Hematopoietic multipotent progenitor cell treated with erythropoietin and hydrocortisone succinate and interleukin-3 and kit ligand, for 8 days (in vitro differentiated cells): ENCODE measurements around the gene EFCAB14.
"Not testable (repeated sequence)": the region's sequence is repeated elsewhere in the genome, so short reads cannot be mapped to it uniquely, and the experiment has no call there.

Experiments used
- DNase-seq: peaks from one replicate; pipeline ENCODE4 v3.0.0-alpha.2; 2015

EFCAB14 gene

DNA sequence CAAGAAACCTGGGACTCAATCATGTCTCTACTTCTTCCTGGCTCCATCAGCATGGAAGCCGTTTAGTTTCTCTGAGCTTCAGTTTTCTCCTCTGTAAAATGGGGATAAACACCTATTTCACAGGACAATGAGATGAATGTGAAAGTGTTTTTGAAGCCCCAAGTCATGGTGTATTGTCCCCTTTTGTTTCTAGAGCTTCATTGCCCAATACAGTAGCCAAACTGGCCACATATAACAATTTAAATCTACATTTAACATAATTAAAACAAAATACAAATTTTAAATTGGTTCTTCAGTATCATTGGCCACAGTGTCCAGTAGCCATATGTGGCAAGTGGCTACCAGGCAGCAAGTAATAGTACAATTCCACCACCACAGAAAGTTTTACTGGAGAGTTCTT lies 2.3 kb upstream of the EFCAB14 start:
- no peak for DNase-seq

- DNase-seq = not testable (repeated sequence)
These were observed 1.4 kb upstream of the EFCAB14 start for GRCh38 chr1:46720319-46720718.

GRCh38 chr1:46719689-46720088 lies 775 bp upstream of the EFCAB14 start:
- peak; percentile 28 for DNase-seq

DNA sequence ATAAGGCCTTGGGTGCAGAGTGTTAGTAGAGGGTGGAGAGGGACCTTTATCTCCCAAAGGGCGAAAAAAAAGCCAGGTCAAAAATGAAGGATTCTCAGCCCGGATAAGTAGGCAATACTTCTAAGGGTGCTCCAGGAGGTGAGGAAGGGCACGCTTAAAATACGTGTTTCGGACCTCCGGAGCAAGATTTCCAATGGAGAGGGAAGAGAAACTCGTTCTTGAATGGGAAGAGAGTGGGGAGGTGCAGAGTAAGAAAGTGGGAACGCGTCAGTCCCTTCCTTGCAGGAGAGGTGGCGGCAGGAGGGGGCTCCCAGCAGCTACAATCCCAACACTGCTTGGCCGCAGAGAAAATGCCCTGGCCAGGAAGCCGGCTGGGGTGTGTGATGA lies 581 bp downstream of the EFCAB14 start:
- DNase-seq = no peak

- DNase-seq = no peak
These were observed 1.3 kb downstream of the EFCAB14 start for GRCh38 chr1:46717654-46718053.

DNA sequence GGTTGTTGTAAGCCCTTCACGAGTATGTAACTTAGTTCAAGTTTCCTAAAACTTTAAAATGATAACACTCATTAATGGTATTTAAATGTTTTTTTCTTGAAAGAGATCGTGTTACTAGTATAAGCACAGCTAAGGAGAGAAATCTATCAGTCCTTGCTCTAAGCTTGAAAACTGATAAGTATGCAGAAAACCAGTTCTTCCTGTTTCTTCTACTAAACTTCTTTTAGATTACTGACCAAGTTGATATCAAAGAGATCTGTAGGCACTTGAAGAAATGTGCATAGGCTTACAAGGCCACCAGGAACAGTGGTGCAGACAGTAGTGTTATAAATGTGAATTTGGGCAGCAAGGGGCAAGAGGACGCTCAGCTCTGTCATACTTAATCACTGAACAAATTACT lies 3.9 kb downstream of the EFCAB14 start:
- DNase-seq = no peak

- DNase-seq = no peak
These were observed 10.8 kb downstream of the EFCAB14 start for GRCh38 chr1:46708121-46708520.

- DNase-seq = no peak
These were observed 13.5 kb downstream of the EFCAB14 start for GRCh38 chr1:46705408-46705807.

GRCh38 chr1:46703927-46704641 lies 14.8 kb downstream of the EFCAB14 start:
- no peak for DNase-seq

DNA sequence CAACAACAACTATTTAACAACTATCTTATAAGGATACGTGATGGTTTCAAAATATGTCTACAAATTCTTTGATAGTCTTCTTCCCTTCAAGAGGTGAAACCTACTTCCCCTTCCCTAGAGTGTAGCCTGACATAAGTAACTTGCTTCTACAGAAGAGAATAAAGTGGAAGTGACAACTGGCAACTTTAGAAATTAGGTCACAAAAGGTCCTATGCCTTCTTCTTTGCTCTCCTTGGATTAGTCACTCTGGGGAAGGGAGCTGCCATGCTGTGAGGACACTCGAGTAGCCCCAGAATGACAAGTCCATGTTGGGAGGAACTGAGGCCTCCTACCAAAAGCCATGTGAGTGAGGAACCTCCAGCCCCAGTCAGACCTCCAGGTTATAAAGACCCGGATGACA lies 19.2 kb downstream of the EFCAB14 start:
- no peak for DNase-seq

DNA sequence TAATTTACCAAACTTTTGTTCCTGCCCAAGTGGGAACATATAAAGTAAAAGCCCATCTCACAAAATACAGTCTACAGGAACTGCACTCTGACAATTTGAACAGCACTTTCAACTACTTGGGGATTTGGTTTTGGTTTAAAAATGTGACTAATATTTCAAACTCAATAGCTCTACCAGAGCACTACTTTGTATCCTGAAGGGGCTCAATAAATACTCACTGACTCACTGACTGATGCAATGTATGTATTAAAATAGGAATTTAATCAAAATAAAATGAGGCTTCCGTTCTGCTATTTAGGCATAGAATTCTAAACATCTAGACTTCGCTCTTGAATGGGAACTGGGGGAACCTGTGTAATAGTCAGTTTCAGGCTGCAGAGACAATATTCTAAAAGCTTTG lies 21.9 kb downstream of the EFCAB14 start:
- no peak for DNase-seq

GRCh38 chr1:46694676-46695075 lies 24.2 kb downstream of the EFCAB14 start:
- DNase-seq = not testable (repeated sequence)

DNA sequence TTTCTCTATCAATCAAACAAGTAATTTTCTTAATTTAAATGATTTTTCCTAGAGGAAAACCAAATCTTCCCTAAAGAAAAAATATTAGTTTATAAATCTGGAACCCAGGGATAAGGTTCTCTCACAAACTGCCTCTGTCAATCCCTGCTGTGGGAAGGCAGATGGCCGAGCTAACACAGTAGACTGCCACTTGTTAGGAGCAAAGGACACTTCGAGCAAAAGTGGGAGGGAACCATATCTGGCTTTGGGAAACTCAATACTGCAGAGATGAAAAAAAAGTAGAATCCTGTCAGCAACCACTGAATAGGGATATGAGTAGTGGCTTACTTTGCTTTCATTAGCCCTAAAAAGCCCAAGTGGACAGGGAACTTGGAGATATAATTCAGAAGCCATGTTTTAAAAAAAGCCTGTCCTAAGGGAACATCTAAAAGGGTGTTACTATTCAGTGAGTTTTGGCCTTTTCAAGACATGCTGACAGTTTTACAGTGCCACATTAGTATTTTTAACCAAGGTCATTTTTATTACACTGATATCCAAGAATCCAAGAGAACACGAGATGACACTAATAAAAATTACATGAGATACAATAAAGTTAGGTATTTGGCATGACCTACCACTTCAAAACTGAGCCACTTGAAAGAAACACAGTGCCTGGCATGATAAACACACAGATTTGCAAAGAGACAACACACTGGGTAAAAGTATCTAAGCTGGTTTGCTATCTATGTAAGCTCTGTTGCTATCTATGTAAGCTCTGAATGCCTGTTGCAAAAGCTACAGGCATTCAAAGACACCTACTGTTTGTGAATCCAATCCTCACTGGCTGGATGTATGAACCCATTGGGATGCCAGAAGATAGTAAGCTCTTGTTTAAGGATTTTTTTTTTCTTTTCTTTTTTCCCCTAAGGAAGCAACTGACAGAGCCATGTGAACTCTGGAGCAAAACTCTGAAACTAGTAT lies 25.8 kb downstream of the EFCAB14 start:
- DNase-seq = no peak

- no peak for DNase-seq
These were observed 26.7 kb downstream of the EFCAB14 start for GRCh38 chr1:46691997-46692790.

DNA sequence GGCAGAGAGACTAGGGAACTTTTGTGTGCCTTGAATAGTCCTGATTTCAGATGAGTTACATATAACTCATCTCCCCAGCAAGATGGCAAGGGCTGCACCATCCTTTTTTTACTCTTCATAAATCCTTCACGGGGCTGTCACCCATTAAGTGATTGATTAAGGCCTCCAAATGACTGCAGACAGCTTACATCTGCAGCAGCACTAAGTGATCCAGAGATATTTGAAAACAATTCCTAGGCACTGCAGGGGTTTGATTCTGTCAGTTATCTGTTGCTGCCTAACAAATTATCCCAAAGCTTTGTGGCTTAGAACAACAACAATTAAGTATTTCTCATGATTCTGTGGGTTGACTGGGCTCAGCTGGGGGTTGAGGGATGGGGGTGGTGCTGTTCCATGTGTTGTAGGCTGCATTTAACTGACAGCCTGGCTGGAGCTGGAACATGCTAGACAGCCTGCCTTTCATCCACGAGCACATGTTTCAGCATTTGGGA lies 27.9 kb downstream of the EFCAB14 start:
- DNase-seq = no peak

- no peak for DNase-seq
These were observed 29.0 kb downstream of the EFCAB14 start for GRCh38 chr1:46689897-46690296.

DNA sequence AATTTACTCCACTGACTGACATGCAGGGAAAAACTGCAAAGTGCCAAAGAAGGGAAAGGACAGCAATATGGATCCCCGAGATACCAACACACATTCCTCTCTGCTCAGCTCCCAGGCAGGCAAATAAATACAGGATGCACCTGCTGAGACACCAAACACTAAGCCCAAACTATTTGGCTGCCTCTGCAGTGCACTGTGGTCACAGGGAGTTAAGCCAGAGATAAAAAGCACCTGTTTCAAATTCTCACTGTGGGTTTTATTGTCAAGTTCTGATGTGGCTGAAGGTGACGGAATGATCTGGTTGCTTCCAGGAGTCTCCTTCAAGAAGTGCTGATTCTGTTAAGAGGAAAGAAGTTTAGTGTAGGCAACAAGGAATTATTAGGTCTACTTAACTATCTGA lies 29.6 kb downstream of the EFCAB14 start:
- DNase-seq = no peak

GRCh38 chr1:46687921-46688509 lies 30.9 kb downstream of the EFCAB14 start:
- DNase-seq = no peak

DNA sequence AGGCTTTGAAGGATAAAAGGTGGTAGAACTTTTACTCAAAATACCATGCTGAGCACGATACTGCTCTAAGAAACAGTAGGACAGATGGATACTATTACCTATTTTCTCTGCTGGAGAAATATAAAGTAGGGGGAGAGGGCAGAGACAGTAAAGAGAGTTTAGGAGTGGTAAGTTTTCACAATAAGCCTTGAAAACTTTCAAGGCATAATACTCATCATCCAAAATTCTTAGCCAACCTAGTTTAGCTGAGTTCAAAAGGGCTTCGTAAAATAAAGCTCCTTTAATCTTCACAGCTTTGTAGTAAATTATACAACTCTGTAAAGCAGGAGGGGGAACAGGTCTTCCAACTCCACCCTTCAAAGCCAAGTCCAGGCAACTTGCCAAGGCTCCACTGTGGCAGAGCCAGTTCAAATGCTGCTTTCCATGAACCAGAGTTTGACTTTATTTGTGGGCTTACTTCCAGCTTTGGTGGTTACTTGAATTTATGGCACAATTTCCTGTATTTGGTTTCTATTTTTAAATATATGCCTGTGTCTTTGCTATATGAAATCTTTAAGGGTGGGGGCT lies 31.7 kb downstream of the EFCAB14 start:
- peak; percentile 83 for DNase-seq

GRCh38 chr1:46686255-46686654 lies 32.7 kb downstream of the EFCAB14 start:
- no peak for DNase-seq

GRCh38 chr1:46684670-46685069 lies 34.2 kb downstream of the EFCAB14 start:
- DNase-seq = no peak

DNA sequence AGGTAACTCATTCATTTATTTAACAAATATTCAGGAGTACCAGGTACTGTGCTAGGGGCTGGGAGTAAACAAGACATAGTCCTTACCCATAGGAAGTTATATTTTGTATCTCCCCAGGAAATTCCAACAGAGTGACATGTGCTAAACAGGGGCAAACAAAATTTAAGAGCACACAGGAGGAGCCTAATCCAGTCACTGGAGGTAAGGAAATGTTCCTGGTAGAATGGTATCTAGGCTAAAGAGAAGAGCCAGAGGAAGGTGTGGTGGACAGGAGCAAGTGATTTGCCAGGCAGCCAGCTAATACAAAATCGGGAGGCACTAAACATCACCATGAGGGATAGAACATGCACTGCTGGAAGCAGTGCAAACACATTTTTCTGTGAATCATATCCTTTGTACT lies 36.9 kb downstream of the EFCAB14 start:
- no peak for DNase-seq
